HG03039 (cell line): Measurements from ENCODE around the gene TBC1D9B.

Experiments
- ATAC-seq: cut with Tn5 transposase; IDR thresholded peaks from one replicate; pipeline ENCODE4 v1.9.1; 2021; ENCODE audit warnings: mild to moderate bottlenecking, moderate library complexity; ENCODE audit not compliant: unreplicated experiment

Gene TBC1D9B

GRCh38 chr5:179870952-179871351, 36.7 kb downstream of the TBC1D9B start:
- ATAC-seq: no peak

GRCh38 chr5:179870403-179870903, 37.2 kb downstream of the TBC1D9B start:
- ATAC-seq: no peak

- ATAC-seq: no peak
Observed at GRCh38 chr5:179869641-179870402, 37.9 kb downstream of the TBC1D9B start.

- ATAC-seq: no peak
Observed at GRCh38 chr5:179869101-179869500, 38.6 kb downstream of the TBC1D9B start.

GRCh38 chr5:179868541-179868940, 39.2 kb downstream of the TBC1D9B start:
- no peak for ATAC-seq

GRCh38 chr5:179867476-179867875, 40.2 kb downstream of the TBC1D9B start:
- ATAC-seq: no peak

GRCh38 chr5:179867079-179867465, 40.6 kb downstream of the TBC1D9B start:
- no peak for ATAC-seq

GRCh38 chr5:179866241-179867078, 41.2 kb downstream of the TBC1D9B start:
- no peak for ATAC-seq

GRCh38 chr5:179865491-179866240, 42.0 kb downstream of the TBC1D9B start:
- ATAC-seq: no peak

GRCh38 chr5:179864686-179865085, 43.0 kb downstream of the TBC1D9B start:
- no peak for ATAC-seq

- ATAC-seq: no peak
Observed at GRCh38 chr5:179863449-179864085, 44.1 kb downstream of the TBC1D9B start.

GRCh38 chr5:179862891-179863290, 44.8 kb downstream of the TBC1D9B start:
- no peak for ATAC-seq

- ATAC-seq: no peak
Observed at GRCh38 chr5:179862296-179862695, 45.4 kb downstream of the TBC1D9B start.

GRCh38 chr5:179860301-179860700, 47.4 kb downstream of the TBC1D9B start:
- ATAC-seq: no peak

- peak; percentile 97 for ATAC-seq
Observed at GRCh38 chr5:179858586-179859427, 48.9 kb downstream of the TBC1D9B start, which contains the start of gene MRNIP. TSS of gene MRNIP (minus strand) at chr5:179858817. CDS start at chr5:179858796, 21 bp downstream.

- ATAC-seq: peak; percentile 29
Observed at GRCh38 chr5:179858241-179858585, 49.5 kb downstream of the TBC1D9B start.

- ATAC-seq: no peak
Observed at GRCh38 chr5:179854356-179854755, 53.3 kb downstream of the TBC1D9B start.

- no peak for ATAC-seq
Observed at GRCh38 chr5:179852993-179853547, 54.6 kb downstream of the TBC1D9B start.

GRCh38 chr5:179841621-179842020, 66.1 kb downstream of the TBC1D9B start:
- ATAC-seq: no peak
